Neutrophil (primary cell): ENCODE data around the gene PCBD1.

Source experiments
- H3K27ac ChIP-seq: fragments of 200-600 bp; sonication (generic); 2 replicates; pipeline ENCODE4 v1.5.1; 2016; ENCODE audit warnings: mild to moderate bottlenecking, moderate library complexity
- H3K27me3 ChIP-seq: fragments of 200-600 bp; sonication (generic); 2 replicates; pipeline ENCODE4 v1.6.0; 2016; ENCODE audit warnings: mild to moderate bottlenecking
- H3K36me3 ChIP-seq: fragments of 200-600 bp; sonication (generic); 2 replicates; pipeline ENCODE4 v1.5.1; 2017
- H3K4me1 ChIP-seq, 2 experiments: fragments of 200-600 bp in 1 of 2; sonication (generic) in 1 of 2; 1 replicate in 1 of 2; 2 replicates in 1 of 2; pipeline versions ENCODE4 v1.5.1 to v1.6.1; 2013 to 2016; ENCODE audit warnings: low read depth in 1 of 2, low read length in 1 of 2, mild to moderate bottlenecking in 1 of 2, moderate library complexity in 1 of 2; ENCODE audit not compliant: control insufficient read depth in 1 of 2, insufficient read depth in 1 of 2
- H3K4me3 ChIP-seq, 2 experiments: fragments of 200-600 bp in 1 of 2; sonication (generic) in 1 of 2; 1 replicate in 1 of 2; 2 replicates in 1 of 2; pipeline ENCODE4 v1.5.1; 2013 to 2016; ENCODE audit warnings: low read depth in 1 of 2, low read length in 1 of 2, mild to moderate bottlenecking in 1 of 2, moderate library complexity in 1 of 2
- H3K9me3 ChIP-seq: fragments of 200-600 bp; sonication (generic); 2 replicates; pipeline ENCODE4 v1.5.1; 2016
- CTCF ChIP-seq: fragments of 200-600 bp; sonication (generic); IDR thresholded peaks from 2 replicates; pipeline ENCODE4 v1.5.1; 2016; ENCODE audit warnings: antibody characterized with exemption

Gene PCBD1

GRCh38 chr10:70884741-70885140, 3.6 kb downstream of the PCBD1 start:
- no peak for TF ChIP-seq CTCF
- Histone ChIP-seq H3K27ac (no peak overlapping the region), H3K36me3 (no peaks in the 10 kb centered on the region), H3K4me3 (no peak overlapping the region), H3K9me3 (no peaks in the 10 kb centered on the region), H3K4me1 (peaks cover 11 to 13% of the 10 kb centered on the region in 2 experiments), H3K27me3 (peaks cover 11% of the 10 kb centered on the region)

GRCh38 chr10:70880077-70880534, 8.3 kb downstream of the PCBD1 start:
- TF ChIP-seq CTCF = peak; percentile 43
- Histone ChIP-seq H3K36me3 (peaks cover 43% of the 10 kb centered on the region), H3K4me1 (no peaks in the 10 kb centered on the region), H3K4me3 (no peak overlapping the region), H3K27me3 (no peaks in the 10 kb centered on the region), H3K27ac (no peak overlapping the region), H3K9me3 (no peaks in the 10 kb centered on the region)

- H3K9me3 ChIP-seq = no peaks in the 10 kb centered on the region
- no peak for TF ChIP-seq CTCF
- H3K27ac ChIP-seq = no peak overlapping the region
- H3K4me1 ChIP-seq = no peaks in the 10 kb centered on the region
- H3K4me3 ChIP-seq = no peak overlapping the region
- H3K27me3 ChIP-seq = no peaks in the 10 kb centered on the region
- peaks cover 43% of the 10 kb centered on the region for H3K36me3 ChIP-seq
Observed at GRCh38 chr10:70879207-70879606, 9.2 kb downstream of the PCBD1 start.

GRCh38 chr10:70874061-70874460, 14.3 kb downstream of the PCBD1 start:
- H3K27me3 ChIP-seq = no peaks in the 10 kb centered on the region
- H3K36me3 ChIP-seq = peaks cover 64% of the 10 kb centered on the region

GRCh38 chr10:70872291-70872690, 16.1 kb downstream of the PCBD1 start:
- Histone ChIP-seq H3K27ac (no peak overlapping the region), H3K36me3 (peaks cover 47% of the 10 kb centered on the region), H3K4me1 (no peaks in the 10 kb centered on the region), H3K27me3 (no peaks in the 10 kb centered on the region), H3K9me3 (no peaks in the 10 kb centered on the region), H3K4me3 (no peak overlapping the region)
- no peak for TF ChIP-seq CTCF

More at GRCh38 chr10:70874061-70874460, 14.3 kb downstream of the PCBD1 start:
- Histone ChIP-seq H3K9me3 (no peaks in the 10 kb centered on the region), H3K4me3 (no peak overlapping the region), H3K4me1 (no peaks in the 10 kb centered on the region), H3K27ac (no peak overlapping the region)
- no peak for TF ChIP-seq CTCF

- H3K9me3 ChIP-seq = no peaks in the 10 kb centered on the region
Observed at GRCh38 chr10:70866424-70866823, 21.9 kb downstream of the PCBD1 start.

More at GRCh38 chr10:70866424-70866823, 21.9 kb downstream of the PCBD1 start:
- H3K4me1 ChIP-seq = peaks cover 0 to 5% of the 10 kb centered on the region in 2 experiments
- TF ChIP-seq CTCF = no peak
- H3K36me3 ChIP-seq = peaks cover 21% of the 10 kb centered on the region
- H3K27me3 ChIP-seq = no peaks in the 10 kb centered on the region
- H3K27ac ChIP-seq = no peak overlapping the region
- no peak overlapping the region for H3K4me3 ChIP-seq
